ENCODE data around the gene CKAP4.

Gene CKAP4

GRCh38 chr12:106220536-106220935 lies 27.3 kb downstream of the CKAP4 start:
- DNase-seq, result no peak
- no peak overlapping the region for H3K27ac ChIP-seq
- no peaks in the 10 kb centered on the region for H3K36me3 ChIP-seq
- TF ChIP-seq CTCF (IDR thresholded peaks at IDR 0.05), result no peak
- H3K9me3 ChIP-seq, result peaks cover 3 to 13% (median 9%) of the 10 kb centered on the region in 3 donors
- peaks cover 0 to 7% (median 7%) of the 10 kb centered on the region in 4 donors for H3K4me1 ChIP-seq
- intact Hi-C loops (cut with DNase I; ENCODE audit: low total_unique reads), result loop anchor here (5.0 kb wide), 1 partner anchor 798 kb away; no protein-coding TSS in a partner anchor
- peaks cover 0 to 2% of the 10 kb centered on the region in 2 donors for H3K27me3 ChIP-seq
- no peak overlapping the region for H3K4me3 ChIP-seq

- Histone ChIP-seq H3K4me3 (no peak overlapping the region), H3K36me3 (no peaks in the 10 kb centered on the region), H3K27me3 (peaks cover 0 to 2% of the 10 kb centered on the region in 2 donors), H3K27ac (no peak overlapping the region), H3K4me1 (peaks cover 0 to 7% (median 6%) of the 10 kb centered on the region in 4 donors), H3K9me3 (peaks cover 3 to 13% (median 9%) of the 10 kb centered on the region in 3 donors)
- no peak for DNase-seq
- TF ChIP-seq CTCF (IDR thresholded peaks at IDR 0.05), result no peak
- intact Hi-C loops (cut with DNase I; ENCODE audit: low total_unique reads), result no loop called here
These were observed 28.8 kb downstream of the CKAP4 start for GRCh38 chr12:106219043-106219442.

- Histone ChIP-seq H3K4me3 (no peak overlapping the region), H3K36me3 (no peaks in the 10 kb centered on the region), H3K27ac (no peak overlapping the region), H3K9me3 (peaks cover 3 to 13% (median 9%) of the 10 kb centered on the region in 3 donors), H3K4me1 (no peaks in the 10 kb centered on the region), H3K27me3 (peaks cover 0 to 3% of the 10 kb centered on the region in 2 donors)
- no peak for TF ChIP-seq CTCF (IDR thresholded peaks at IDR 0.05)
- DNase-seq, result no peak
- intact Hi-C loops (cut with DNase I; ENCODE audit: low total_unique reads), result no loop called here
These were observed 30.1 kb downstream of the CKAP4 start for GRCh38 chr12:106217706-106218105.

- no peak for DNase-seq
- H3K4me1 ChIP-seq, result no peaks in the 10 kb centered on the region
- H3K36me3 ChIP-seq, result no peaks in the 10 kb centered on the region
- peaks cover 0 to 8% of the 10 kb centered on the region in 2 donors for H3K27me3 ChIP-seq
- no peak for TF ChIP-seq CTCF (IDR thresholded peaks at IDR 0.05)
- H3K9me3 ChIP-seq, result peaks cover 3 to 13% (median 9%) of the 10 kb centered on the region in 3 donors
- intact Hi-C loops (cut with DNase I; ENCODE audit: low total_unique reads), result no loop called here
- no peak overlapping the region for H3K4me3 ChIP-seq
- no peak overlapping the region for H3K27ac ChIP-seq
These were observed 33.2 kb downstream of the CKAP4 start for GRCh38 chr12:106214571-106214970.

- no peaks in the 10 kb centered on the region for H3K36me3 ChIP-seq
- DNase-seq, result no peak
- peaks cover 0 to 8% of the 10 kb centered on the region in 2 donors for H3K27me3 ChIP-seq
- H3K4me1 ChIP-seq, result no peaks in the 10 kb centered on the region
- H3K27ac ChIP-seq, result no peak overlapping the region
- H3K4me3 ChIP-seq, result no peak overlapping the region
- intact Hi-C loops (cut with DNase I; ENCODE audit: low total_unique reads), result no loop called here
- peaks cover 3 to 9% (median 5%) of the 10 kb centered on the region in 3 donors for H3K9me3 ChIP-seq
- TF ChIP-seq CTCF (IDR thresholded peaks at IDR 0.05), result no peak
These were observed 34.2 kb downstream of the CKAP4 start for GRCh38 chr12:106213662-106214061.

GRCh38 chr12:106211973-106212372 lies 35.8 kb downstream of the CKAP4 start:
- no peaks in the 10 kb centered on the region for H3K9me3 ChIP-seq
- no peak for TF ChIP-seq CTCF (IDR thresholded peaks at IDR 0.05)
- no peak overlapping the region for H3K27ac ChIP-seq
- no peaks in the 10 kb centered on the region for H3K36me3 ChIP-seq
- no peak overlapping the region for H3K4me3 ChIP-seq
- intact Hi-C loops (cut with DNase I; ENCODE audit: low total_unique reads), result no loop called here
- no peaks in the 10 kb centered on the region for H3K4me1 ChIP-seq
- peaks cover 0 to 8% of the 10 kb centered on the region in 2 donors for H3K27me3 ChIP-seq
- DNase-seq, result no peak

Measured in tibial artery (tissue), 4 donors.